Naive B cell (primary cell): ENCODE data around the gene APOF. TPM values are rescaled to one million over a fixed set of nuclear protein-coding genes. Genes with fewer than 3 reads are reported as not detected.
"Not testable (repeated sequence)": the region's sequence is repeated elsewhere in the genome, so short reads cannot be mapped to it uniquely, and the experiment has no call there.

Experiments
- ATAC-seq, 2 donors: fragments of 150-1000 bp; cut with Tn5 transposase; 2 replicates each; pipeline ENCODE4 v1.10.0; 2021; ENCODE audit warnings: low read depth in 2 of 2, mild to moderate bottlenecking in 2 of 2, moderate library complexity in 2 of 2
- DNase-seq: peaks from one replicate; pipeline ENCODE4 v3.0.0; 2022
- H3K27ac Mint-ChIP-seq, 6 donors: one replicate each; pipeline ENCODE4 v1.8.0; 2020 to 2022; ENCODE audit warnings: mild to moderate bottlenecking in 6 of 6, mixed read lengths in 6 of 6, moderate library complexity in 5 of 6, inconsistent platforms in 2 of 6
- H3K27me3 Mint-ChIP-seq, 3 donors: one replicate each; pipeline ENCODE4 v1.8.0; 2021 to 2022; ENCODE audit warnings: mixed read lengths in 3 of 3, mild to moderate bottlenecking in 1 of 3
- H3K36me3 Mint-ChIP-seq, 2 donors: one replicate each; pipeline ENCODE4 v1.8.0; 2020 to 2022; ENCODE audit warnings: mixed read lengths in 2 of 2, inconsistent platforms in 1 of 2, mild to moderate bottlenecking in 1 of 2
- H3K4me1 Mint-ChIP-seq, 3 donors: one replicate each; pipeline ENCODE4 v1.8.0; 2020 to 2022; ENCODE audit warnings: mixed read lengths in 3 of 3, inconsistent platforms in 1 of 3, mild to moderate bottlenecking in 1 of 3, moderate library complexity in 1 of 3
- H3K4me3 Mint-ChIP-seq, 8 donors: one replicate each; pipeline ENCODE4 v1.8.0; 2020 to 2022; ENCODE audit warnings: mild to moderate bottlenecking in 8 of 8, mixed read lengths in 8 of 8, moderate library complexity in 8 of 8, inconsistent platforms in 2 of 8
- H3K9me3 Mint-ChIP-seq, 7 donors: one replicate each; pipeline ENCODE4 v1.8.0; 2020 to 2022; ENCODE audit warnings: mixed read lengths in 7 of 7, mild to moderate bottlenecking in 5 of 7, inconsistent platforms in 2 of 7, moderate library complexity in 1 of 7
- polyA plus RNA-seq, 6 donors: library from polyadenylated mRNA; unstranded; fragments of 300-500 nt; fragmentation: Illumina TruSeq; gene quantifications; one replicate each; pipeline ENCODE4 v1.2.3, GENCODE V29; 2021; ENCODE audit warnings: low read depth in 6 of 6

Gene APOF, protein sequence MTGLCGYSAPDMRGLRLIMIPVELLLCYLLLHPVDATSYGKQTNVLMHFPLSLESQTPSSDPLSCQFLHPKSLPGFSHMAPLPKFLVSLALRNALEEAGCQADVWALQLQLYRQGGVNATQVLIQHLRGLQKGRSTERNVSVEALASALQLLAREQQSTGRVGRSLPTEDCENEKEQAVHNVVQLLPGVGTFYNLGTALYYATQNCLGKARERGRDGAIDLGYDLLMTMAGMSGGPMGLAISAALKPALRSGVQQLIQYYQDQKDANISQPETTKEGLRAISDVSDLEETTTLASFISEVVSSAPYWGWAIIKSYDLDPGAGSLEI
- not detected for polyA plus RNA-seq

- Mint-ChIP-seq H3K27ac (peak within 1 kb of the TSS in 5 of 6 donors; percentile 22 to 93 (median 62)), H3K36me3 (no peaks in the 10 kb centered on the region), H3K4me3 (peak within 1 kb of the TSS in 7 of 8 donors; percentile 66 to 99 (median 93)), H3K27me3 (no peaks in the 10 kb centered on the region), H3K9me3 (no peaks in the 10 kb centered on the region), H3K4me1 (peaks cover 23 to 52% (median 27%) of the 10 kb centered on the region in 3 donors)
- no peak for DNase-seq
- no peak for ATAC-seq
These were observed at the start of gene APOF for GRCh38 chr12:56362130-56363059. Gene APOF, minus strand, starts transcription at chr12:56362857. Its CDS starts 112 bp downstream, at chr12:56362745.

DNA sequence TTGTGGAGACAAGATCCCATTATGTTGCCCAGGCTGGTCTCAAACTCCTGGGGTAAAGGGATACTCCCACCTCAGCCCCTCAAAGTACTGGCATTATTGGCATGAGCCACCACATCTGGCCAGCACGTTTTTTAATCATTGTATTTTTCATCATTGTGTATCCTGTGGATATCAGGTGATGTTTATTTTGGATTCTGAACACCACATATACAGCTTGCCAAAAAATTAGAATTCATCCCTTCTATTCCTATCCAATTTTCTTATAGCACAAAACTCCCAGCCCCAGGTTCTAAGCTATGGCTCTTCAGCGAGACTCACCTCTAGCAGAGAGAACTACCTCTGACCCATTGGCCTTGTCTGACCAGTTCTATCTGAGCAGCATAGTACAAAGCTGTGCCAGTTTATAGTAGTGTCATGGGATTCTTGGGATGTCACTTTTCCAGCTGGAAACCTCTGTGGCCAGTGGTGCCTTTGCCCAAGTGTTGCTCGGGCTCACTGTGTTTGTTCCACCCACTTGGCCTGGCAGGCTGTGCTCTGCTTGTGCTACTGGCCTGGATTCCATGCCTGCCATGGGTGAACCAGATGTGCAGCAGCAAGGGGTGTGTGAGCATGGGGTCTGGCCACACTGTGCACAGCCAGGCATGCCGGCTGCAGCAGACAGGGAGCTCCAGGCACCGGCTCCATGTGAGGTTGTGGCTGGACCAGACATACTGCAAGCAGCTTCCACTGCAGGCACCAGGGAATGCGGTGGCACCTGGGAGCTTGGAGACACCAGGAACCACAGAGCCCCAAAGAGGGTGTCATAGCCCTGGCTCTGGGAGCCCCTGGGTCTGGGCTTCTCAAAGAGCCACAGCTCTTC is 49.4 kb upstream of the APOF start:
- DNase-seq (no peak), ATAC-seq (no peak)
- Mint-ChIP-seq H3K4me1 (peaks cover 0 to 2% (median 0%) of the 10 kb centered on the region in 3 donors), H3K36me3 (no peaks in the 10 kb centered on the region), H3K27me3 (no peaks in the 10 kb centered on the region), H3K27ac (peak overlapping the region in 2 of 6 donors; percentile 18 to 57), H3K9me3 (peaks cover 0 to 1% (median 0%) of the 10 kb centered on the region in 7 donors), H3K4me3 (no peak overlapping the region)

DNA sequence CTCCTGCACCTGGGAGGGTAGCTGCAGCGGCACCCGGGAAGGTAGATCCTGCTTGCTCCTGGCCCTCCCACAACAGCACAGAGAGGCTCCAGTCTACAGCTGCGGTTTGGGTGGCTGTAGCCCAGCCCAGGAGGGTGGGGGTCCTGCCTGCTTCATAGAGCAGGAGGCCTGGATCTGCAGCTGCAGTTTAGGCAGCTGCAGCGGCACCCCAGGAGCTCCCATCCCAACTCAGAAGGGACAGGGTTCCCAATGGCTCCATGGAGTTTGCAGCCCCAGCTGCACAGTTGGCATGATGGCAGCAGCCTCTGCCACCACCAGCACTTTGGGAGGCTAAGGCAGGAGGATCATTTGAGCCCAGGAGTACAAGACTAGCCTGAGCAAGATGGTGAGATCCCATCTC is 48.1 kb upstream of the APOF start:
- Mint-ChIP-seq H3K4me1 (peaks cover 0 to 2% (median 0%) of the 10 kb centered on the region in 3 donors), H3K27ac (peak overlapping the region in 3 of 6 donors; percentile 4 to 62 (median 49)), H3K9me3 (peaks cover 0 to 1% (median 0%) of the 10 kb centered on the region in 7 donors), H3K36me3 (no peaks in the 10 kb centered on the region), H3K4me3 (no peak overlapping the region), H3K27me3 (no peaks in the 10 kb centered on the region)
- no peak for ATAC-seq
- DNase-seq = no peak

DNA sequence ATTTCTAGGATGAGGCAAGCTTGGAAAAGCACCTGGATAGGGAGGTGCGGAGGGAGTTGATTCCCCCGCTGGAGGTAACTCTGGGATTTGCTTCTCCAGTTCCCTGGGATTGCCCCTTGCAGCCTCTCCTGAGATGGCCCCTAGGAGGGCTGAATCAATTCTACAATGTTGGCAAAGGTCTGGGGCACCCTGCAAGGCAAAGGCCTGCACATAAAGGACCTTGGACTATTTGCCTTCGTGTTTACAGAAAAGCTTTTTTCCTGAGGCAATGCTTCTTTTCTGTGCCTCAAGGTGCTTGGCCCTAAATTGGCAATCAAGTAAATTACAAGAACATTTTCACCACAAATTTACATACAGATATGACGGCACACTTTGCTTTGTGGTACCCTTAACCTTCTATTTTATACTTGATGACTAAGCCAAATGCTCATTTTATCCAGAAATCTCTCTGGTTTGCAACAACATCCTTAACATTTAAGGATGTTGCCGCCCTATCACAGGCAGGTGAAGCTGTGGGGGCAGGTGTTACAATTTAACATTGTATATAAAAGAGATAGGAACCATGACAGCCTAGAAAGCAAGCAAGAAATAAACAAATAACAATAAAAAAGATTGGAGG is 46.3 kb upstream of the APOF start:
- H3K36me3 Mint-ChIP-seq = no peaks in the 10 kb centered on the region
- peaks cover 0 to 3% (median 0%) of the 10 kb centered on the region in 7 donors for H3K9me3 Mint-ChIP-seq
- H3K27ac Mint-ChIP-seq = peak overlapping the region in 1 of 6 donors; percentile 47
- H3K4me3 Mint-ChIP-seq = no peak overlapping the region
- H3K4me1 Mint-ChIP-seq = peaks cover 0 to 2% (median 0%) of the 10 kb centered on the region in 3 donors
- no peaks in the 10 kb centered on the region for H3K27me3 Mint-ChIP-seq
- DNase-seq (no peak), ATAC-seq (no peak)

- peaks cover 3 to 12% (median 5%) of the 10 kb centered on the region in 7 donors for H3K9me3 Mint-ChIP-seq
- H3K27me3 Mint-ChIP-seq, DNase-seq, H3K4me1 Mint-ChIP-seq, H3K36me3 Mint-ChIP-seq, H3K27ac Mint-ChIP-seq, H3K4me3 Mint-ChIP-seq, ATAC-seq: not testable (repeated sequence)
These were observed 41.6 kb upstream of the APOF start for GRCh38 chr12:56404227-56404626.

DNA sequence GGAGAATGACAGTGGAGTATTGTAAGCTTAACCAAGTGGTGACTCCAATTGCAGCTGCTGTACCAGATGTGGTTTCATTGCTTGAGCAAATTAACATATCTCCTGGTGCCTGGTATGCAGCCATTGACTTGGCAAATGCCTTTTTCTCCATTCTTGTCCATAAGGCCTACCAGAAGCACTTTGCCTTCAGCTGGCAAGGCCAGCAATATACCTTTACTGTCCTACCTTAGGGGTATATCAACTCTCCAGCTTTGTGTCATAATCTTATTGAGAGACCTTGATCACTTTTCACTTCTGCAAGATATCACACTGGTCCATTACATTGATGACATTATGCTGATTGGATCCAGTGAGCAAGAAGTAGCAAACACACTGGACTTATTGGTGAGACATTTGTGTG is 39.0 kb upstream of the APOF start:
- Mint-ChIP-seq H3K9me3 (peaks cover 8 to 22% (median 15%) of the 10 kb centered on the region in 7 donors), H3K27ac (peak overlapping the region in 1 of 6 donors; percentile 34), H3K36me3 (peaks cover 10 to 12% of the 10 kb centered on the region in 2 donors)
- DNase-seq, H3K4me1 Mint-ChIP-seq, H3K4me3 Mint-ChIP-seq, H3K27me3 Mint-ChIP-seq, ATAC-seq: not testable (repeated sequence)

- Mint-ChIP-seq H3K36me3 (peaks cover 10 to 12% of the 10 kb centered on the region in 2 donors), H3K9me3 (peaks cover 8 to 22% (median 15%) of the 10 kb centered on the region in 7 donors), H3K27ac (peak overlapping the region in 2 of 6 donors; percentile 26 to 34)
- not testable (repeated sequence) for DNase-seq, ATAC-seq, H3K4me1 Mint-ChIP-seq, H3K27me3 Mint-ChIP-seq, H3K4me3 Mint-ChIP-seq
These were observed 38.5 kb upstream of the APOF start for GRCh38 chr12:56401125-56401524.

- ATAC-seq, DNase-seq, H3K27me3 Mint-ChIP-seq, H3K4me1 Mint-ChIP-seq, H3K4me3 Mint-ChIP-seq: not testable (repeated sequence)
- peaks cover 10 to 12% of the 10 kb centered on the region in 2 donors for H3K36me3 Mint-ChIP-seq
- H3K9me3 Mint-ChIP-seq = peaks cover 8 to 22% (median 15%) of the 10 kb centered on the region in 7 donors
- H3K27ac Mint-ChIP-seq = peak overlapping the region in 1 of 6 donors; percentile 40
These were observed 36.8 kb upstream of the APOF start for GRCh38 chr12:56399466-56399865.

GRCh38 chr12:56398324-56398723 is 35.7 kb upstream of the APOF start:
- no peaks in the 10 kb centered on the region for H3K27me3 Mint-ChIP-seq
- H3K4me3 Mint-ChIP-seq = no peak overlapping the region
- peaks cover 8 to 22% (median 15%) of the 10 kb centered on the region in 7 donors for H3K9me3 Mint-ChIP-seq
- peaks cover 0 to 7% (median 0%) of the 10 kb centered on the region in 3 donors for H3K4me1 Mint-ChIP-seq
- DNase-seq (no peak), ATAC-seq (no peak)
- H3K27ac Mint-ChIP-seq = no peak overlapping the region
- H3K36me3 Mint-ChIP-seq = peaks cover 10 to 12% of the 10 kb centered on the region in 2 donors

- ATAC-seq = no peak
- Mint-ChIP-seq H3K27ac (no peak overlapping the region), H3K9me3 (peaks cover 0 to 2% (median 0%) of the 10 kb centered on the region in 7 donors), H3K27me3 (no peaks in the 10 kb centered on the region), H3K4me1 (peaks cover 0 to 9% (median 0%) of the 10 kb centered on the region in 3 donors), H3K36me3 (no peaks in the 10 kb centered on the region), H3K4me3 (no peak overlapping the region)
- no peak for DNase-seq
These were observed 29.7 kb upstream of the APOF start for GRCh38 chr12:56392331-56392730.

DNA sequence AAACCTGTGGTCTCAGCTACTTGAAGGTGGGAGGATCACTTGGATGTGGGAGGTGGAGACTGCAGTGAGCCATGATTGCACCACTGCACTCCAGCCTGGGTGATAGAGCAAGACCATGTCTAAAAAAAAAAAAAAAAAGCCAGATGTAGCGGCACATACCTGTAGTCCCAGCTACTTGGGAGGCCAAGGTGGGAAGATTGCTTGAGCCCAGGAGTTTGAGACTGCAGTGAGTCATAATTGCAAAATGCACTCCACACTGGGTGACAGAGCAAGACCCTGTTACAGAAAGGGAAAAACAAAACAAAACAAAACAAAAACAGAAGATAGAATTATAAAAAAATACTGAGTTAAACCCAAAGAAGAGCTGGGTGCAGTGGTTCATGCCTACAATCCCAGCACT is 29.1 kb upstream of the APOF start:
- H3K27me3 Mint-ChIP-seq = no peaks in the 10 kb centered on the region
- H3K4me3 Mint-ChIP-seq = no peak overlapping the region
- ATAC-seq (no peak), DNase-seq (no peak)
- H3K9me3 Mint-ChIP-seq = peaks cover 0 to 2% (median 0%) of the 10 kb centered on the region in 7 donors
- no peaks in the 10 kb centered on the region for H3K36me3 Mint-ChIP-seq
- H3K4me1 Mint-ChIP-seq = peaks cover 0 to 9% (median 0%) of the 10 kb centered on the region in 3 donors
- H3K27ac Mint-ChIP-seq = no peak overlapping the region

GRCh38 chr12:56389412-56389811 is 26.8 kb upstream of the APOF start:
- ATAC-seq (no peak), DNase-seq (no peak)
- Mint-ChIP-seq H3K9me3 (peaks cover 0 to 2% (median 0%) of the 10 kb centered on the region in 7 donors), H3K36me3 (no peaks in the 10 kb centered on the region), H3K27me3 (no peaks in the 10 kb centered on the region), H3K4me3 (no peak overlapping the region), H3K27ac (peak overlapping the region in 2 of 6 donors; percentile 22 to 63), H3K4me1 (peaks cover 0 to 9% (median 0%) of the 10 kb centered on the region in 3 donors)
